K562 (cell line): ENCODE data around the gene ZDHHC14. TPM values are rescaled to one million over a fixed set of nuclear protein-coding genes. Genes with fewer than 3 reads are reported as not detected.

Experiments used
- ATAC-seq: fragments of 200-7000 bp; cut with Tn5 transposase; 3 replicates; pipeline ENCODE4 v1.9.1; 2020; ENCODE audit warnings: moderate library complexity
- BruUV-seq: library from RNA; stranded (reverse); fragments of 400-500 nt; replicated peaks from 2 replicates; lab custom pipeline; 2021; lab: Mats Ljungman, UMichigan
- CTCF ChIA-PET: fragments of 300-600 bp; formaldehyde crosslinking; extraction: SDS; loops from one replicate; lab custom pipeline; 2021; ENCODE audit warnings: low intra/inter-chr PET ratio; lab: Yijun Ruan, JAX
- POLR2A ChIA-PET: fragments of 300-600, 350-650 bp; sonication (Branson Sonifier 250); formaldehyde crosslinking; extraction: SDS; loops from one replicate; lab custom pipeline; 2021; ENCODE audit warnings: antibody characterized with exemption, inconsistent platforms; lab: Yijun Ruan, JAX
- DNase-seq, 4 experiments: peaks; one replicate each; pipeline versions ENCODE4 v3.0.0 to v3.0.0-alpha.2; 2011 to 2018; ENCODE audit warnings: low spot score in 3 of 4, mixed read lengths in 3 of 4; ENCODE audit errors: extremely low read depth in 1 of 4
- FAIRE-seq: peaks from 2 replicates; lab custom pipeline; 2011; peaks lifted over from hg19 to GRCh38; lab: Jason Lieb, UNC
- H2AFZ ChIP-seq: 2 replicates; pipeline ENCODE4 v1.6.0; 2011; ENCODE audit warnings: low read depth, low read length, control low read depth, inconsistent platforms
- H3K27ac ChIP-seq: fragments of 200-600 bp; 3 replicates; pipeline ENCODE4 v1.8.0; 2011; ENCODE audit warnings: low read depth, mild to moderate bottlenecking, control low read depth, inconsistent platforms, low read length, moderate library complexity, mixed read lengths; ENCODE audit errors: extremely low read depth
- H3K27me3 ChIP-seq, 2 experiments: fragments of 300-600 bp in 1 of 2; 2 replicates in 1 of 2; 3 replicates in 1 of 2; pipeline versions ENCODE4 v1.6.0 to v1.8.0; 2011; ENCODE audit warnings: inconsistent platforms in 2 of 2, low read length in 2 of 2, mild to moderate bottlenecking in 1 of 2, mixed read lengths in 1 of 2, moderate library complexity in 1 of 2; ENCODE audit not compliant: control insufficient read depth in 2 of 2, insufficient read depth in 2 of 2
- H3K36me3 ChIP-seq: fragments of 300-600 bp; 3 replicates; pipeline ENCODE4 v1.8.0; 2011; ENCODE audit warnings: mild to moderate bottlenecking, low read length, inconsistent platforms; ENCODE audit not compliant: control insufficient read depth, insufficient read depth
- H3K4me1 ChIP-seq, 2 experiments: fragments of 200-600 bp in 1 of 2; replicated peaks in 1 of 2; 2 replicates in 1 of 2; 3 replicates in 1 of 2; pipeline versions ENCODE4 v1.5.1 to v1.8.0; 2011; ENCODE audit warnings: inconsistent platforms in 2 of 2, low read length in 2 of 2, mild to moderate bottlenecking in 1 of 2, mixed read lengths in 1 of 2, moderate library complexity in 1 of 2; ENCODE audit not compliant: control insufficient read depth in 2 of 2, insufficient read depth in 2 of 2
- H3K4me2 ChIP-seq: 2 replicates; pipeline ENCODE4 v1.6.1; 2011; ENCODE audit warnings: low read length, control low read depth, inconsistent platforms, mixed read lengths; ENCODE audit not compliant: insufficient read depth
- H3K4me3 ChIP-seq: fragments of 200-600 bp; sonication (generic), shearing (Covaris generic); 2 replicates; pipeline ENCODE4 v1.5.1; 2016; ENCODE audit warnings: control low read depth, inconsistent platforms
- H3K79me2 ChIP-seq: fragments of 200-600 bp; 3 replicates; pipeline ENCODE4 v1.8.0; 2011; ENCODE audit warnings: low read length, inconsistent platforms; ENCODE audit not compliant: control insufficient read depth, insufficient read depth
- H3K9ac ChIP-seq, 2 experiments: 2 replicates each; pipeline versions ENCODE4 v1.6.0 to v1.6.1; 2011; ENCODE audit warnings: low read depth in 2 of 2, low read length in 2 of 2, control low read depth in 1 of 2, inconsistent platforms in 1 of 2, mild to moderate bottlenecking in 1 of 2, mixed read lengths in 1 of 2; ENCODE audit not compliant: insufficient read depth in 1 of 2
- H3K9me1 ChIP-seq: one replicate; pipeline ENCODE4 v1.6.0; 2011; ENCODE audit warnings: inconsistent platforms, mild to moderate bottlenecking, low read length, moderate library complexity; ENCODE audit not compliant: control insufficient read depth, insufficient read depth
- H3K9me3 ChIP-seq: replicated peaks from 2 replicates; pipeline ENCODE4 v1.5.1; 2011; ENCODE audit warnings: low read depth, low read length, inconsistent platforms; ENCODE audit not compliant: control insufficient read depth, insufficient read depth
- H4K20me1 ChIP-seq: replicated peaks from 2 replicates; pipeline ENCODE4 v1.6.1; 2011; ENCODE audit warnings: low read length, inconsistent platforms, mixed read lengths; ENCODE audit not compliant: control insufficient read depth, insufficient read depth
- ARNT ChIP-seq, 2 experiments: fragments of 450-650 bp; IDR thresholded peaks; 2 replicates each; pipeline ENCODE4 v1.6.1; 2016; ENCODE audit warnings: mild to moderate bottlenecking in 1 of 2
- CAMTA2 ChIP-seq: fragments of 250-450 bp; sonication (Bioruptor Pico); conservative IDR thresholded peaks from 2 replicates; pipeline ENCODE4 v1.5.1; 2022
- CBFA2T3 ChIP-seq: fragments of 450-650 bp; IDR thresholded peaks from 2 replicates; pipeline ENCODE4 v1.6.1; 2017
- FOXP1 ChIP-seq: sonication (generic); formaldehyde crosslinking; IDR thresholded peaks from 2 replicates; pipeline ENCODE4 v1.8.0; 2022; ENCODE audit warnings: mild to moderate bottlenecking, missing genetic modification reagents
- GATAD2A ChIP-seq: fragments of 450-650 bp; IDR thresholded peaks from 2 replicates; pipeline ENCODE4 v1.6.1; 2017
- HDAC2 ChIP-seq: fragments of 450-650 bp; IDR thresholded peaks from 2 replicates; pipeline ENCODE4 v1.6.1; 2016; ENCODE audit warnings: mild to moderate bottlenecking
- HDAC8 ChIP-seq: fragments of 450-650 bp; IDR thresholded peaks from 2 replicates; pipeline ENCODE4 v1.6.1; 2016; ENCODE audit warnings: mild to moderate bottlenecking, missing genetic modification characterization, moderate library complexity, missing compliant biosample characterization
- HDGF ChIP-seq: fragments of 450-650 bp; IDR thresholded peaks from 2 replicates; pipeline ENCODE4 v1.6.1; 2016
- SRSF3 ChIP-seq: fragments of 200-400 bp; formaldehyde crosslinking; IDR thresholded peaks from 2 replicates; pipeline ENCODE4 v1.6.1; 2016; ENCODE audit warnings: mild to moderate bottlenecking, low read length, moderate library complexity; ENCODE audit not compliant: insufficient read depth
- YBX1 ChIP-seq: fragments of 450-650 bp; IDR thresholded peaks from 2 replicates; pipeline ENCODE4 v1.7.1; 2016; ENCODE audit warnings: mild to moderate bottlenecking
- ZEB2 ChIP-seq: fragments of 450-650 bp; IDR thresholded peaks from 2 replicates; pipeline ENCODE4 v1.6.1; 2016
- ZKSCAN1 ChIP-seq: fragments of 150-350 bp; IDR thresholded peaks from 2 replicates; pipeline ENCODE4 v1.6.1; 2016; ENCODE audit warnings: low read depth, low read length
- ZNF766 ChIP-seq: fragments of 200-800 bp; sonication (Bioruptor generic); conservative IDR thresholded peaks from 2 replicates; pipeline ENCODE4 v1.6.1; 2016; ENCODE audit warnings: missing genetic modification characterization, missing compliant biosample characterization
- WGBS: fragments of 100-300 bp; shearing (Covaris generic); methylation state at CpG from one replicate; pipeline ENCODE4 v1.1.6; 2016; ENCODE audit warnings: low coverage, mixed read lengths; ENCODE audit not compliant: insufficient coverage; ENCODE audit errors: missing lambda C conversion rate; 5-methylcytosine and 5-hydroxymethylcytosine counted together
- in situ Hi-C: fragments of 300-500 bp; cut with MboI; formaldehyde crosslinking; loops from 4 replicates; pipeline ENCODE4 v1.15.0; 2018; ENCODE audit warnings: inconsistent platforms, mixed read lengths
- intact Hi-C: fragments of 100-400 bp; cut with micrococcal nuclease; formaldehyde crosslinking; loops from 2 replicates; pipeline ENCODE4 v1.14.2; 2022
- polyA plus RNA-seq, 8 experiments: library from polyadenylated mRNA; depleted of rRNA in 4 of 8; stranded (reverse) in 5 of 8; unstranded in 3 of 8; fragments of >200 nt; fragmentation: Nextera tagmentation in 2 of 8; fragmentation: Illumina TruSeq in 1 of 8; extraction: Ambion mirVana in 2 of 8; extraction: Trizol in 1 of 8; gene quantifications; 2 replicates each; pipeline versions ENCODE4 v1.2.1 to v1.2.3, GENCODE V29; 2011 to 2014; ENCODE audit warnings: inconsistent platforms in 1 of 8, missing spikeins in 1 of 8
- total RNA-seq, 7 experiments: library from RNA; depleted of rRNA in 6 of 7; stranded (reverse); fragments of >200 nt in 6 of 7; fragmentation: Illumina TruSeq in 2 of 7; extraction: Trizol in 2 of 7; gene quantifications; 2 replicates each; pipeline versions ENCODE4 v1.2.1 to v1.2.3, GENCODE V29; 2011 to 2021; ENCODE audit warnings: low replicate concordance in 1 of 7
- TF ChIP-seq, protein P1 (sequence below): fragments of 250-450 bp; sonication (Bioruptor Pico); IDR thresholded peaks from 2 replicates; pipeline ENCODE4 v1.8.0; 2022; ENCODE audit warnings: inconsistent platforms
- TF ChIP-seq, protein P2 (sequence below): sonication (generic); formaldehyde crosslinking; IDR thresholded peaks from 2 replicates; pipeline ENCODE4 v1.8.0; 2022; ENCODE audit warnings: mild to moderate bottlenecking, missing genetic modification reagents

The ZDHHC14 gene
- total and polyA plus RNA-seq, 9 of the 15 experiments (the other 6 are each of a cell fraction or from before 2014, with no cell fraction given), result 0.92 to 23.1 (median 13.8) TPM

- no peak overlapping the region for H3K9ac ChIP-seq
- H3K4me1 ChIP-seq, result peaks cover 0 to 4% of the 10 kb centered on the region in 2 experiments; a peak in 1 of 5 replicates
- no peak overlapping the region for H3K4me2 ChIP-seq
- BruUV-seq, result no TSS peak
- H4K20me1 ChIP-seq, result no peaks in the 10 kb centered on the region
- H3K27me3 ChIP-seq, result no peaks in the 10 kb centered on the region; a peak in 1 of 5 replicates
- H2AFZ ChIP-seq, result no peak overlapping the region
- intact Hi-C loops, result no loop called here
- H3K9me1 ChIP-seq, result no peaks in the 10 kb centered on the region
- no peak for ATAC-seq
- H3K36me3 ChIP-seq, result no peaks in the 10 kb centered on the region
- DNase-seq, result no peak
- no peak overlapping the region for H3K4me3 ChIP-seq
- WGBS, result 37% methylated on average over 4 of the region's 7 CpGs
- no peaks in the 10 kb centered on the region for H3K9me3 ChIP-seq
- in situ Hi-C loops, result no loop called here
- ChIA-PET CTCF (interaction anchor here (0.5 kb wide), 1 partner anchor 23 kb away, joined by 3 read pairs; no protein-coding TSS in a partner anchor), POLR2A (interaction anchor here (1.2 to 1.3 kb wide), 2 partner anchors 9 to 12 kb away, joined by 4 to 5 read pairs; no protein-coding TSS in a partner anchor)
- H3K27ac ChIP-seq, result no peak overlapping the region
- no peaks in the 10 kb centered on the region for H3K79me2 ChIP-seq
- no peak for FAIRE-seq
- TF ChIP-seq YBX1 (no peak), SRSF3 (no peak), HDAC2 (no peak), GATAD2A (no peak), CBFA2T3 (no peak), CAMTA2 (CRISPR knock-in tag) (no peak), ZNF766 (no peak), ZEB2 (no peak), HDAC8 (tag) (no peak), HDGF (no peak), ZKSCAN1 (no peak), ARNT (IDR thresholded peaks at IDR 0.05) (no peak), FOXP1 (CRISPR knock-in tag) (no peak)
- TF ChIP-seq, protein P1, sequence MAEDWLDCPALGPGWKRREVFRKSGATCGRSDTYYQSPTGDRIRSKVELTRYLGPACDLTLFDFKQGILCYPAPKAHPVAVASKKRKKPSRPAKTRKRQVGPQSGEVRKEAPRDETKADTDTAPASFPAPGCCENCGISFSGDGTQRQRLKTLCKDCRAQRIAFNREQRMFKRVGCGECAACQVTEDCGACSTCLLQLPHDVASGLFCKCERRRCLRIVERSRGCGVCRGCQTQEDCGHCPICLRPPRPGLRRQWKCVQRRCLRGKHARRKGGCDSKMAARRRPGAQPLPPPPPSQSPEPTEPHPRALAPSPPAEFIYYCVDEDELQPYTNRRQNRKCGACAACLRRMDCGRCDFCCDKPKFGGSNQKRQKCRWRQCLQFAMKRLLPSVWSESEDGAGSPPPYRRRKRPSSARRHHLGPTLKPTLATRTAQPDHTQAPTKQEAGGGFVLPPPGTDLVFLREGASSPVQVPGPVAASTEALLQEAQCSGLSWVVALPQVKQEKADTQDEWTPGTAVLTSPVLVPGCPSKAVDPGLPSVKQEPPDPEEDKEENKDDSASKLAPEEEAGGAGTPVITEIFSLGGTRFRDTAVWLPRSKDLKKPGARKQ (CRISPR knock-in tag), result no peak
- TF ChIP-seq, protein P2, sequence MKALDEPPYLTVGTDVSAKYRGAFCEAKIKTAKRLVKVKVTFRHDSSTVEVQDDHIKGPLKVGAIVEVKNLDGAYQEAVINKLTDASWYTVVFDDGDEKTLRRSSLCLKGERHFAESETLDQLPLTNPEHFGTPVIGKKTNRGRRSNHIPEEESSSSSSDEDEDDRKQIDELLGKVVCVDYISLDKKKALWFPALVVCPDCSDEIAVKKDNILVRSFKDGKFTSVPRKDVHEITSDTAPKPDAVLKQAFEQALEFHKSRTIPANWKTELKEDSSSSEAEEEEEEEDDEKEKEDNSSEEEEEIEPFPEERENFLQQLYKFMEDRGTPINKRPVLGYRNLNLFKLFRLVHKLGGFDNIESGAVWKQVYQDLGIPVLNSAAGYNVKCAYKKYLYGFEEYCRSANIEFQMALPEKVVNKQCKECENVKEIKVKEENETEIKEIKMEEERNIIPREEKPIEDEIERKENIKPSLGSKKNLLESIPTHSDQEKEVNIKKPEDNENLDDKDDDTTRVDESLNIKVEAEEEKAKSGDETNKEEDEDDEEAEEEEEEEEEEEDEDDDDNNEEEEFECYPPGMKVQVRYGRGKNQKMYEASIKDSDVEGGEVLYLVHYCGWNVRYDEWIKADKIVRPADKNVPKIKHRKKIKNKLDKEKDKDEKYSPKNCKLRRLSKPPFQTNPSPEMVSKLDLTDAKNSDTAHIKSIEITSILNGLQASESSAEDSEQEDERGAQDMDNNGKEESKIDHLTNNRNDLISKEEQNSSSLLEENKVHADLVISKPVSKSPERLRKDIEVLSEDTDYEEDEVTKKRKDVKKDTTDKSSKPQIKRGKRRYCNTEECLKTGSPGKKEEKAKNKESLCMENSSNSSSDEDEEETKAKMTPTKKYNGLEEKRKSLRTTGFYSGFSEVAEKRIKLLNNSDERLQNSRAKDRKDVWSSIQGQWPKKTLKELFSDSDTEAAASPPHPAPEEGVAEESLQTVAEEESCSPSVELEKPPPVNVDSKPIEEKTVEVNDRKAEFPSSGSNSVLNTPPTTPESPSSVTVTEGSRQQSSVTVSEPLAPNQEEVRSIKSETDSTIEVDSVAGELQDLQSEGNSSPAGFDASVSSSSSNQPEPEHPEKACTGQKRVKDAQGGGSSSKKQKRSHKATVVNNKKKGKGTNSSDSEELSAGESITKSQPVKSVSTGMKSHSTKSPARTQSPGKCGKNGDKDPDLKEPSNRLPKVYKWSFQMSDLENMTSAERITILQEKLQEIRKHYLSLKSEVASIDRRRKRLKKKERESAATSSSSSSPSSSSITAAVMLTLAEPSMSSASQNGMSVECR (CRISPR knock-in tag), result no peak
Measured at GRCh38 chr6:157708933-157709332, 327.9 kb downstream of the ZDHHC14 start.
